GM21381 (cell line): ENCODE results near the gene PHTF2.
"Not testable (repeated sequence)": the region's sequence is repeated elsewhere in the genome, so short reads cannot be mapped to it uniquely, and the experiment has no call there.

Experiments used
- ATAC-seq: cut with Tn5 transposase; IDR thresholded peaks from one replicate; pipeline ENCODE4 v1.9.1; 2021; ENCODE audit warnings: mild to moderate bottlenecking, moderate library complexity; ENCODE audit not compliant: unreplicated experiment

The PHTF2 gene

GRCh38 chr7:77798394-77799077 lies at the start of gene PHTF2, which contains the start of gene TMEM60:
TSS of gene PHTF2 (plus strand) at chr7:77798773.
TSS of gene TMEM60 (minus strand) at chr7:77798434. CDS start at chr7:77794373, 4,061 bp downstream.
- peak; percentile 87 for ATAC-seq

GRCh38 chr7:77752016-77752415 lies 46.6 kb upstream of the PHTF2 start:
- no peak for ATAC-seq

- no peak for ATAC-seq
These were observed 45.4 kb upstream of the PHTF2 start for GRCh38 chr7:77753173-77753572.

GRCh38 chr7:77757589-77757988 lies 41.0 kb upstream of the PHTF2 start:
- ATAC-seq: peak; percentile 89

GRCh38 chr7:77759294-77759889 lies 39.2 kb upstream of the PHTF2 start:
- no peak for ATAC-seq

- ATAC-seq: no peak
These were observed 37.6 kb upstream of the PHTF2 start for GRCh38 chr7:77760809-77761453.

GRCh38 chr7:77765481-77765880 lies 33.1 kb upstream of the PHTF2 start:
- no peak for ATAC-seq

- no peak for ATAC-seq
These were observed 32.4 kb upstream of the PHTF2 start for GRCh38 chr7:77765906-77766800.

- no peak for ATAC-seq
These were observed 31.6 kb upstream of the PHTF2 start for GRCh38 chr7:77766801-77767605.

- no peak for ATAC-seq
These were observed 28.3 kb upstream of the PHTF2 start for GRCh38 chr7:77770316-77770715.

GRCh38 chr7:77771901-77772300 lies 26.7 kb upstream of the PHTF2 start:
- no peak for ATAC-seq

- ATAC-seq: no peak
These were observed 20.0 kb upstream of the PHTF2 start for GRCh38 chr7:77778535-77778934.

- no peak for ATAC-seq
These were observed 16.2 kb upstream of the PHTF2 start for GRCh38 chr7:77782383-77782782.

- no peak for ATAC-seq
These were observed 15.5 kb upstream of the PHTF2 start for GRCh38 chr7:77783111-77783510.

GRCh38 chr7:77783545-77783944 lies 15.0 kb upstream of the PHTF2 start:
- ATAC-seq: no peak

- ATAC-seq: not testable (repeated sequence)
These were observed 14.1 kb upstream of the PHTF2 start for GRCh38 chr7:77784426-77784825.

- ATAC-seq: no peak
These were observed 12.6 kb upstream of the PHTF2 start for GRCh38 chr7:77786018-77786417.

GRCh38 chr7:77786741-77787140 lies 11.8 kb upstream of the PHTF2 start:
- ATAC-seq: no peak

- ATAC-seq: no peak
These were observed 10.2 kb upstream of the PHTF2 start for GRCh38 chr7:77788327-77788902.

- no peak for ATAC-seq
These were observed 7.2 kb upstream of the PHTF2 start for GRCh38 chr7:77791336-77791735.
